Measurements from ENCODE around the gene REXO4. TPM values are rescaled to one million over a fixed set of nuclear protein-coding genes. Genes with fewer than 3 reads are reported as not detected.

REXO4 gene, protein sequence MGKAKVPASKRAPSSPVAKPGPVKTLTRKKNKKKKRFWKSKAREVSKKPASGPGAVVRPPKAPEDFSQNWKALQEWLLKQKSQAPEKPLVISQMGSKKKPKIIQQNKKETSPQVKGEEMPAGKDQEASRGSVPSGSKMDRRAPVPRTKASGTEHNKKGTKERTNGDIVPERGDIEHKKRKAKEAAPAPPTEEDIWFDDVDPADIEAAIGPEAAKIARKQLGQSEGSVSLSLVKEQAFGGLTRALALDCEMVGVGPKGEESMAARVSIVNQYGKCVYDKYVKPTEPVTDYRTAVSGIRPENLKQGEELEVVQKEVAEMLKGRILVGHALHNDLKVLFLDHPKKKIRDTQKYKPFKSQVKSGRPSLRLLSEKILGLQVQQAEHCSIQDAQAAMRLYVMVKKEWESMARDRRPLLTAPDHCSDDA
- 20.2 and 23.5 TPM in 2 replicates for total RNA-seq

DNA sequence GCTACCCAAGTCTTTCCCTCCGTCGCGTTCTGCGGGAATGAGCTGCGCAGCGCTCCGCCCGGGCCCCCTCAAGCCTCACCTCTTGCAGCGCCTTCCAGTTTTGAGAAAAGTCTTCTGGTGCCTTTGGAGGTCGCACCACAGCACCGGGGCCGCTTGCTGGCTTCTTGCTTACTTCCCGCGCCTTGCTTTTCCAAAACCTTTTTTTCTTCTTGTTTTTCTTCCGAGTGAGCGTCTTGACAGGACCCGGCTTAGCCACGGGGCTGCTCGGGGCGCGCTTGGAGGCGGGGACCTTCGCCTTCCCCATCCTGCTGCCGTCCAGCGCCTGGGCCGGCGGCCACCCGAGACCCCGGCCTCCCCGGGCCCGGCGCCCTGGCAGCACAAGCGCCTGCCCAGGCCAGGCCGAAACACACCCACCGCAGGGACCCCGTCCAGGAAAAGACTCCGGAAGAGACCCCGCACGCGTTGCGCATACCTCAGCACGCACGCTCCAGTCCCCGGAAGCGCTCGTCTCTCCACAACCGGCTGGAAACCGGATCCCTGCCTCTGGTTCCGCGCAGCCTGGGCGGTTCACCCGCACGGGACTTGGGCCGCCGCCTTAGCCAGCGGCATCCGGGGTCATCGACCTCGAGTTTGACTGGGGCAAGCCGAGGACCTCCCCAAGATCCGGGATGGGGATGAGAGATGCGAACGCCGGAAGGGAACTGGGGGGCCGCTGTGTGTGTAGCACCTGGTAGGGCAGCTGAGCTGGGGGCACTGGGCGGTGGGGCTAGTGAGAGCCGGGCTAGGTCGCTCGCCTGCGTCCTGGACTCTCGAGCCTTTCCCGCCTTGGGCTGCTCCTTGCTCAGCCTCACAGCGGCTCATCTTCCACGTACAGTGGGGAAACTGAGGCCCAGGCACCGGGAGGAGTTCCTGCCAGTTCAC, at the start of gene REXO4:
Gene REXO4, minus strand, starts transcription at position 470 of the 921 bp plus-strand sequence. Its CDS starts 166 bp downstream, at position 304.

DNA sequence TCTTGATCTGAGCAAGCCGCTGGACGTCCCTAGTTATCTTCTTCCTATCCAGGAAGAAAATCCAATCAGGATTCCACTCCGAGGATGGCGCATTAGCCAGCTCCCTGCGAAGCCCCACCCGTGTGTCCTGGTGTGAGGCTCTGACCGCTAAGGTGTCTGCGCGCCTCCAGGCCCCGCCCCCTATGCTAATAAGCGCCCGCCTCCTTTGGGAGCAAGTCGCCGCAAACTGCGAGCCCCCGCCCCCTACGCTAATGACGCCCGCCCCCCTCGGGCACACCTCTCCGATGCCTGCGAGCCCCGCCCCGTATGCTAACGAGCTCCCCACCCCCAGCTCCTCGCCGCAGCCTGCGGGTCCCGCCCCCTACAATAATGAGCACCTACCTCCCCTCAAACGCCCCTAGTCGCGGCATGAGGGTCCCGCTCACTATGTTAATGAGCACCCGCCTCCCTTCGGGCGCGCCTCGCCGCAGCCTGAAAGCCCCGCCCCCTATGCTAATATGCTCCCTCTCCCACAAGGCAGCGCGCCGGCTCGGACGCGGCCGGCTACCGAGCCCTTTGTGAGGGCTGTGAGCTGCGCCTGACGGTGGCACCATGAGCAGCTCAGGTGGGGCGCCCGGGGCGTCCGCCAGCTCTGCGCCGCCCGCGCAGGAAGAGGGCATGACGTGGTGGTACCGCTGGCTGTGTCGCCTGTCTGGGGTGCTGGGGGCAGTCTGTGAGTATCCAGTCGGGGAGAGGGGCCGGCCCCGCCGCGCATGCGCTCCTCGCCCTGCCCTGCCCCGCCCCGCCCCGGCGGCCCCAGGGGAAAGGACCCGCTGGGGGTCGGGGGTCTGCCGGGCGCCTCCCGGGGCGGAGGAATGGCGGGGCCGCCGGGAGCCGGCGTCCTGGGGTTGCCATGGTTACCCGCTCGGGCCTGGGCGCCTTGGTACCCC, 41.9 kb upstream of the REXO4 start, which contains the start of gene CACFD1:
Gene CACFD1, plus strand, starts transcription at position 503 of the 929 bp plus-strand sequence. Its CDS starts 89 bp downstream, at position 592.

DNA sequence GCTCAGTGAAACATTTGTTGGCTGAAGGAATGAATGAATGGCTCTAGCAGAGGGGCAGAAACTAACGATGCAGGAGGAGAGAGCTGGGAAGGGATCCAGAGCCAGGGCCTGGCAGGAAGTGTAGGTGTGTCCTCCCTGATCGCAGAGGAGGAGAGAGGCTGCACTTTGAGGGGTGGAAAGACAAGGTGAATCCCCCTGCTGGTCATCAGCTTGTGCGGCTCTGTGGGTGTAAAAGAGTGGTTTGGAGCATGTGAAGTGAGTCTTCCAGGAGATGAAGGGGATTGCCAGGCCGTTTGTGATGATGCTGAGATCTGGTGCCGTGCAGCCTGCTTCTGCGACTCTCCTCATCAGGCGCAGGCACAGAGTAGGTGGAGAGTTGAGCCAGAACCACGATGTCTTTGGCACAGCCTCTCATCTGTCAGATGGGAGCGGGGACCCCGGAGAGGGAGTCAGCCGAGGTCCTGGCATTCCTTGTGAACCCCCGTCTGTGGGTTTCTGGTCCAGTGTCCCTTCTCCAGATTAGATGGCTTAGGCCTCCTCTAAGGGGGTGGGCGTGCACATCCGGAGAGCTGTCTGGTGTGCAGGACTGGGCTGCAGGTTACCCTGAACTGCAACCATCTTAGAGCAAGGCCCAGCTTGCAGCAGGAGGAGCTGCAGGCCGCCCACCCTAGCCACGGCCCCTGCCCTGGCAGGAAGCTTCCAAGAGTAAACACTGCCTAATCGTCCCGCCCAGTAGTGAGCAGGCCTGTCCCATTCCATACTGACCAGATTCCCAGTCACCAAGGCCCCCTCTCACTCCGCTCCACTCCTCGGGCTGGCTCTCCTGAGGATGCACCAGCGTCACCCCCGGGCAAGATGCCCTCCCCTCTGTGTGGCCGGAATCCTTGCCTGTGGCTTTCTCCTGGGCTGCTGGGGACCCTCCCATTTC, 4.1 kb upstream of the REXO4 start, which contains the start of gene ADAMTS13:
Gene ADAMTS13, plus strand, starts transcription at position 753 of the 928 bp plus-strand sequence. Its CDS starts 77 bp downstream, at position 830.

DNA sequence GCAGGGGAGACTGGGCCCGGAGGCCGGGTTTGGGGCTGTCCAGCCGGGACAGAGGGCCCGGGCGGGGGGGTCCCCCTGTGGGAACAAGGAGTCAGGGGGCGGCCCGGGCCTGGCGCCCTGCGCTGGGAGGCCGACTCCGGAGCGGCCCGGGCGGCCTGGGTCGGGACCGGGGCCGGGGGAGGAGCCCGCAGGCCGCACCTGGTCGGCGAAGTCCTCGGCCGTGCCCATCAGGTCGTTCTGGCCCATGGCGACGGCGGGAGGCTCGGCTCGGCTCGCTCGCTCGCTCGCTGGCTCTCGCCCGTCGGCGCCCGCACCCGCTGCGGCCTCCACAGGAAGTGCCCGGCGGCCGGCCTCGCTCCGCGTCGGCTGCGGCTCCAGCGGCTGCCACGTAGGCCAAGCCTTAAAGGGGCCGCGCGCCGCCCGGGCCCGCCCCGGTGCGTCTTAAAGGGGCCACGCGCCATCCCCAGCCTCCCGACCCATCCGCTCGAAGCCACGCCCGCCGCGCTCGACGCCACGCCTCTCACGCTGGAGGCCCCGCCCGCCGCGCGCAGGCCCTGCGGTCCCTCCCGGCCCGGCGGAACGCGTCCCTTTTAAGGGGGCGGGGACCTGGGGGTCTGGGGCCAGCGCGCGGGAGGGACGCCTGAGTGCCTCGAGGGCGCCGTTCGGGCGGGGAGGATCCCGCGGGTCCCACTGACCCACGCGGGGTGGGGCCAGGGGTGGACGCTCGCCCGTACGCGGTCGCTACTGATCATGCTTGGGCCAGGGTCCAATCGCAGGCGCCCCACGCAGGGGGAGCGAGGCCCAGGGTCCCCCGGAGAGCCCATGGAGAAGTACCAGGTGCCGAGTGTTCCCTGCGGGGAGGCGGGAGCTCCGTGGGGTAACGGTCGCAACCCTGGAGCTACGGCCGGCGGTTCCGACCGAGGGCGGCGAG, 41.8 kb downstream of the REXO4 start, which contains the start of the genes STKLD1 and SURF4:
Gene STKLD1, plus strand, starts transcription at position 643 of the 931 bp plus-strand sequence. Its CDS starts 108 bp downstream, at position 751.
Gene SURF4, minus strand, starts transcription at position 337 of the 931 bp plus-strand sequence. Its CDS starts 91 bp downstream, at position 246.

DNA sequence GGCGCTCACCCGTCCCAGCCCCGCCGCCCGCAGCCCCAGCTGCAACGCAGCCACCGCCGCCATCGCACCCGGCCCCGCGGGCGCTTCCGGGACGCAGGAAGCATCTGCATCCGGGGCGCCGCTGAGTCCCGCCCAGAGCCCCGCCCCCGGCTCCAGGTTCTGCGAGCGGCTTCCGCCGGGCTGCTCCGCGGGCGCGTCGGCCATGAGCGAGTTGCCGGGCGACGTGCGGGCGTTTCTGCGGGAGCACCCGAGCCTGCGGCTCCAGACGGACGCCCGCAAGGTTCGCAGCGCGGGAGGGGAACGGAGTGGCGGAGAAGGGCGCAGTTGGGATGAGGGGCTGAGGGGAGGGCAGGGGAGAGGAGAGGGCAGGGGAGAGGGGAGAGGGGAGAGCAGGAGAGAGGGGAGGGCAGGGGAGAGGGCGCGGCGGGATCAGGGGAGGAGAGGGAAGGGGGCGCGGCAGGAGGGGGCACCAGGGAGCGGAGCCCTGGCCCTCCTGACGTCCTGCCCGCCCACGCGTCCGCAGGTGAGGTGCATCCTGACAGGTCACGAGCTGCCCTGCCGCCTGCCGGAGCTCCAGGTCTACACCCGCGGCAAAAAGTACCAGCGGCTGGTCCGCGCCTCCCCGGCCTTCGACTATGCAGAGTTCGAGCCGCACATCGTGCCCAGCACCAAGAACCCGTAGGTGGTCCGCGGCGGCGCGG, 61.3 kb downstream of the REXO4 start, which contains the start of the genes SURF1 and SURF2:
Gene SURF1, minus strand, starts transcription at position 97 of the 701 bp plus-strand sequence. Its CDS starts 34 bp downstream, at position 63.
Gene SURF2, plus strand, starts transcription at position 160 of the 701 bp plus-strand sequence. Its CDS starts 43 bp downstream, at position 203.

Other genes starting within 250 kb of the REXO4 start
- gene OBP2B, start 208.8 kb downstream of the REXO4 start, total RNA-seq, result not detected in 2 replicates
- gene ABO, start 142.8 kb downstream of the REXO4 start, total RNA-seq, result not detected in 2 replicates
- gene SURF6, start 81.8 kb downstream of the REXO4 start, total RNA-seq, result 10.6 and 13.9 TPM in 2 replicates
- gene MED22, start 69.9 kb downstream of the REXO4 start, total RNA-seq, result 13.2 and 13.9 TPM in 2 replicates
- 2,993 and 3,212 TPM in 2 replicates for gene RPL7A, start 69.8 kb downstream of the REXO4 start, total RNA-seq
- 19.9 and 27.8 TPM in 2 replicates for gene SURF1, start 61.5 kb downstream of the REXO4 start, total RNA-seq
- gene SURF2, start 61.5 kb downstream of the REXO4 start, total RNA-seq, result 18.7 and 19.7 TPM in 2 replicates
- 376 and 383 TPM in 2 replicates for gene SURF4, start 42.0 kb downstream of the REXO4 start, total RNA-seq
- 0.36 and 0.47 TPM in 2 replicates for gene STKLD1, start 41.6 kb downstream of the REXO4 start, total RNA-seq
- gene ADAMTS13, start 4.4 kb upstream of the REXO4 start, total RNA-seq, result 0.27 and 1.3 TPM in 2 replicates
- gene CACFD1, start 42.0 kb upstream of the REXO4 start, total RNA-seq, result 7.7 and 9.9 TPM in 2 replicates
- gene SLC2A6, start 61.1 kb upstream of the REXO4 start, total RNA-seq, result 22.2 and 27.3 TPM in 2 replicates
- gene MYMK, start 106.9 kb upstream of the REXO4 start, total RNA-seq, result not detected in 2 replicates
- 0.75 TPM in 1 of 2 replicates, not detected in the other for gene ADAMTSL2, start 116.7 kb upstream of the REXO4 start, total RNA-seq
- gene FAM163B, start 191.4 kb upstream of the REXO4 start, total RNA-seq, result not detected in 2 replicates
- not detected in 2 replicates for gene DBH, start 218.4 kb upstream of the REXO4 start, total RNA-seq